Osteocyte (in vitro differentiated cells): Measurements from ENCODE around the gene JUND. TPM values are rescaled to one million over a fixed set of nuclear protein-coding genes. Genes with fewer than 3 reads are reported as not detected.

Experiments
- DNase-seq: peaks from one replicate; pipeline ENCODE4 v3.0.0; 2021; ENCODE audit warnings: mixed read lengths; ENCODE audit not compliant: unreplicated experiment; ENCODE audit errors: extremely low spot score
- H3K27ac Mint-ChIP-seq: one replicate; pipeline ENCODE4 v1.8.0; 2021; ENCODE audit warnings: mild to moderate bottlenecking, mixed read lengths; ENCODE audit not compliant: unreplicated experiment
- H3K27me3 Mint-ChIP-seq: one replicate; pipeline ENCODE4 v1.8.0; 2021; ENCODE audit warnings: mixed read lengths; ENCODE audit not compliant: unreplicated experiment
- H3K36me3 Mint-ChIP-seq: one replicate; pipeline ENCODE4 v1.8.0; 2021; ENCODE audit warnings: mixed read lengths; ENCODE audit not compliant: unreplicated experiment
- H3K4me1 Mint-ChIP-seq: one replicate; pipeline ENCODE4 v1.8.0; 2021; ENCODE audit warnings: mixed read lengths; ENCODE audit not compliant: unreplicated experiment
- H3K4me3 Mint-ChIP-seq: one replicate; pipeline ENCODE4 v1.8.0; 2021; ENCODE audit warnings: mild to moderate bottlenecking, moderate library complexity, mixed read lengths; ENCODE audit not compliant: unreplicated experiment
- H3K9me3 Mint-ChIP-seq: one replicate; pipeline ENCODE4 v1.8.0; 2021; ENCODE audit warnings: mixed read lengths; ENCODE audit not compliant: unreplicated experiment
- CTCF ChIP-seq: fragments of 200-600 bp; sonication (generic); IDR thresholded peaks from 2 replicates; pipeline ENCODE4 v1.5.0; 2021; ENCODE audit warnings: antibody characterized with exemption, mild to moderate bottlenecking, moderate library complexity
- microRNA-seq: library from miRNA; unstranded; fragments of <30 nt; microRNA quantifications from one replicate; pipeline ENCODE4 v1.1.0, GENCODE V29; 2020; ENCODE audit not compliant: unreplicated experiment
- total RNA-seq: library from RNA; stranded (reverse); gene quantifications from 2 replicates; pipeline ENCODE4 v1.2.1, GENCODE V29; 2021

The JUND gene
- total RNA-seq, 1 donor from 2014 or later: 241 TPM

DNA sequence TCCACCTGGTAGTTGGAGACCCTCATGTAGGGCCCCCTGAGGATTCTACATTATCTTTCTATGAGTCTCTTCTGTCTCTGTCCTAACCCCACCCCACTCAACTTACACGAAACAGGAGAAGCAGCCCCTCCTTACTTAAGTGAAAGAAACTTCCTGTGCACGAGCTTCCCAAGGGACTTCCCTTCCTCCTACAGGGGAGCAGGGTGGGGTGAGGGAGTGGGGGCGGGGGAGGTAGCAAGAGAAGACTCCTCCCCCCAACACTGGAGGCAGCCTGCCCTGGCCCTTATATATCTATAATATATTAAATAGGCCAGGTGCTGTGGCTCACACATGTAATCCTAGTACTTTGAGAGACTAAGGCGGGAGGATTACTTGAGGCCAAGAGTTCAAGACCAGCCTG is 49.6 kb downstream of the JUND start:
- no peak overlapping the region for H3K27ac Mint-ChIP-seq
- TF ChIP-seq CTCF: no peak
- no peak for DNase-seq
- H3K4me3 Mint-ChIP-seq: no peak overlapping the region
- H3K9me3 Mint-ChIP-seq: peaks cover 6% of the 10 kb centered on the region
- H3K27me3 Mint-ChIP-seq: peaks cover 12% of the 10 kb centered on the region
- H3K4me1 Mint-ChIP-seq: peaks cover 17% of the 10 kb centered on the region
- H3K36me3 Mint-ChIP-seq: no peaks in the 10 kb centered on the region

DNA sequence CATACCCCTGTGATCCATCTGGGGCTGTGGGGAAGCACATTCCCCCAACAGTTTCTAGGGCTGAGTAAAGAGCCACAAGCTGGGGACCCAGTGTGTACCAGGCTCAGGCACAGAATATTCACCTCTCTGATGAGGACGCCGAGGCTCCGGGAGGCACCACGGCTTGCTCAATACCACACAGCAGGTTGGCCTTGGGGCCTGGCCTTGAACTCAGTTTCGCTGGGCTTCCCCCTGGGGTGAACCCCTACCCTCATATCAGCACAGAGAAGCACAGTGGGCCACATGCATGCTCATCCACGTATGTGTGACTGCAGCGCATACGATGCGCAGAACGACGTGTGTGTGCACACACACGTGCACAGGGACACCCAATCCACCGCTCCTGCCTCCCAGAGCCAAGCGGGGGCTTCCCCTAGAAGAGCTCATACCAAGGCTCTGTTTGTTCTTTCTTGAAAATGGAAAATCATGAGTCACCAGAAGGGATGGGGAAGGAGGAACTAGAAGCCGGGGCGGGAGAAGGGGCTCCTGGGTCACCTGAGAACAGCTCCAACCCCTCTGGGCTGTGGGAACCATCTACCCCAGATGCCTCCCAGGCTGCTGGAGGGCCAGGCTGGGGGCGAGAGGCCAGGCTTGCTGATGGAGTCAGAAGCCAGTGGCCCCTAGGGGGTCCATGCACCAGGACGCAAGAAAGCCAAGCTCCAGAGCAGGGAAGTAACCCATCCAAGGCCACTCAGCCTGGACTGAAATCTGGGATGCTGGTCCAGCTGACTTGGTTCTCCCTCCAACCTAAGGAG is 50.3 kb downstream of the JUND start:
- Mint-ChIP-seq H3K4me3 (no peak overlapping the region), H3K9me3 (peaks cover 6% of the 10 kb centered on the region), H3K36me3 (no peaks in the 10 kb centered on the region), H3K27ac (no peak overlapping the region), H3K27me3 (peaks cover 9% of the 10 kb centered on the region), H3K4me1 (peaks cover 17% of the 10 kb centered on the region)
- no peak for DNase-seq
- no peak for TF ChIP-seq CTCF

DNA sequence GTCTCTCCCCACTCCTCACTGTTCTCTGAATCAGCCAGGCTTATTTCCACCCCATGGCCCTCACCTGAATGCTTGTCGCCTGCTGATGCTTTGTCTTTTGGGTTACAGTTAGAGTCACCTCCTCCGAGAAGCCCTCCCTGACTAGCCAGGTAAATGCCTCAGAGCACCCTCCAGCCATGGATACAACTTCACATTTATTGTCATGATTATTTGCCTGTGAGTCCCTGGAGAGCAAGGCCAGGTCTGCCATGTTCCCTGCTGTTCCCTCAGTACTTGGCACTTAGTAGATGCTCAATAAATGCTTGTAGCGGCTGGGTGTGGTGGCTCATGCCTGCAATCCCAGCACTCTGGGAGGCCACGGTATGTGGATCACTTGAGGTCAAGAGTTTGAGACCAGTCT is 51.5 kb downstream of the JUND start:
- Mint-ChIP-seq H3K27me3 (peaks cover 2% of the 10 kb centered on the region), H3K36me3 (no peaks in the 10 kb centered on the region), H3K27ac (no peak overlapping the region), H3K4me1 (peaks cover 28% of the 10 kb centered on the region), H3K4me3 (no peak overlapping the region), H3K9me3 (peaks cover 6% of the 10 kb centered on the region)
- no peak for DNase-seq
- TF ChIP-seq CTCF: no peak

Small RNA genes lying within 50 kb of the gene (microRNA-seq; reads per million reads assigned to microRNA genes)
- not detected for gene MIR3188

Other genes with a start within 250 kb of the JUND start
- 0.50 and 0.51 TPM in 2 replicates for gene IL12RB1, start 194.7 kb downstream of the JUND start, total RNA-seq
- 7.6 and 8.0 TPM in 2 replicates for gene MAST3, start 183.8 kb downstream of the JUND start, total RNA-seq
- 67.2 and 68.1 TPM in 2 replicates for gene PIK3R2, start 128.5 kb downstream of the JUND start, total RNA-seq
- gene IFI30, start 107.8 kb downstream of the JUND start, total RNA-seq: not detected in 2 replicates
- gene MPV17L2, start 88.4 kb downstream of the JUND start, total RNA-seq: 11.6 and 12.7 TPM in 2 replicates
- gene RAB3A, start 77.6 kb downstream of the JUND start, total RNA-seq: 2.9 and 3.2 TPM in 2 replicates
- gene PDE4C, start 55.2 kb downstream of the JUND start, total RNA-seq: 0.21 TPM in 1 of 2 replicates, not detected in the other
- 6.9 and 10.4 TPM in 2 replicates for gene IQCN, start 7.2 kb downstream of the JUND start, total RNA-seq
- gene LSM4, start 41.5 kb upstream of the JUND start, total RNA-seq: 92.1 and 98.1 TPM in 2 replicates
- gene PGPEP1, start 59.0 kb upstream of the JUND start, total RNA-seq: 36.1 and 38.5 TPM in 2 replicates
- gene GDF15, start 104.5 kb upstream of the JUND start, total RNA-seq: 41.9 and 47.9 TPM in 2 replicates
- 0.16 TPM in 1 of 2 replicates, not detected in the other for gene LRRC25, start 116.0 kb upstream of the JUND start, total RNA-seq
- 82.9 and 102 TPM in 2 replicates for gene SSBP4, start 137.8 kb upstream of the JUND start, total RNA-seq
- 159 and 178 TPM in 2 replicates for gene ISYNA1, start 156.5 kb upstream of the JUND start, total RNA-seq
- gene ELL, start 240.4 kb upstream of the JUND start, total RNA-seq: 17.6 and 18.3 TPM in 2 replicates